Kidney tubule cell (primary cell): ENCODE measurements around the gene TOP3B.

ENCODE experiments used
- DNase-seq: peaks from one replicate; pipeline ENCODE4 v3.0.0-alpha.2; 2018; ENCODE audit warnings: low spot score

TOP3B gene

DNA sequence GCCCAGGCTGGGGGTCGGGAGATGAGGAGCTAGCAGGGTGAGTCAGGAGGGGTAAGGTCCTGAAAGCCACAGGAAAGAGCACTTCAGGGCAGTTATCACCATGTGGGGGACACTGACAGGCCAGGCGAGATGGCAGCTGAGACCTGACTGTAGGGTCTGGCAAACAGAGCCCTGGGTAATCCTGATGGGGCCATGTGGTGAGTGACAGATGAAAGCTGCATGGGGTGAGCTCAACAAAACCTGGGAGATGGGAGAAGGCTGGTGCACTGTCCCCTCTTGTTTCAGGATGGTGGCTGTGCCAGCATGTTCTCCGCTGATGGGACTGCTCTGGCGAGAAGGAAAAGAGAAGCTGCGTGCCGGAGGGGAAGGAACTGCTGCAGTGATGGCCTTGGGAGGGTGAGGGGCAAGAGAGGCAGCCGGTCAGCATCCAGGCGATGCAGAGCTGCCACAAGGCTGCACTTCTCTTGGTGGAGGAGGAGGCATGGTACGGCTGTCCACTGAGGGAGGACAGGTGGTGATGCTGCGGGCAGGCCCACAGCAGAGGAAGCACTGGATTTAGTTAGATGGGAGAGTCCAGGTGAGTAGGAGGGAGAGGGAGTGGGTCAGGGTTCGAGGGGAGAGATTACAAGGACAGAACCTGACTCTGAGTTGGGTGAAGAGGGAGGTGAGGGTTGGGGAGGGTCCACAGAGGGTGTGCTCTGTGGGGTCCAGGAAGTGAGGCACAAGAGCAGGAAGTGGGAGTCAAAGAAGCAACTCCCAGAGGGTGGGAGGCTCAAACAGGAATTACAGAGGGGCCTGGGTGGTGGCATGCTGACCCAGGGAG lies 3.8 kb downstream of the TOP3B start:
- DNase-seq: no peak

GRCh38 chr22:21977814-21978213 lies 4.8 kb downstream of the TOP3B start:
- no peak for DNase-seq

- DNase-seq: no peak
Measured at GRCh38 chr22:21975854-21976345, 6.7 kb downstream of the TOP3B start.

DNA sequence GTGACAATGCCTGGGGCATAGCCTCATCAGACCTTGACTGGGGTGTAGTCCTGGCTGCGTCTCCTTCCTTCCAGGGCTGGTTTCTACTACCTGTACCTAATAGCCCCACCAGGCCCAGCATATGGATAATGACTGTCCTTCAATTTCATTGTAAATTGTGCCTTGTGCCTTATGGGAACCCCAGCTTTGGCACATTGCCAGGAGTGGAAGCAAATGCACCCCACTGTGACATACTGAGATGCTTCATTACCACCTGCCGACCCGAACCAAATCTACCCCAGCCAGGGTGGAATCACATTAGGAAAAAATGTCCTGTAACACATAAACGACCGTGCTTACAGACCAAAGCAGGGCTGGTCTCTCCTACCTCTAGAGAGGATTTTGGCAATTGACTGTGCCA lies 7.3 kb downstream of the TOP3B start:
- no peak for DNase-seq

- no peak for DNase-seq
Measured at GRCh38 chr22:21974058-21974649, 8.4 kb downstream of the TOP3B start.

DNA sequence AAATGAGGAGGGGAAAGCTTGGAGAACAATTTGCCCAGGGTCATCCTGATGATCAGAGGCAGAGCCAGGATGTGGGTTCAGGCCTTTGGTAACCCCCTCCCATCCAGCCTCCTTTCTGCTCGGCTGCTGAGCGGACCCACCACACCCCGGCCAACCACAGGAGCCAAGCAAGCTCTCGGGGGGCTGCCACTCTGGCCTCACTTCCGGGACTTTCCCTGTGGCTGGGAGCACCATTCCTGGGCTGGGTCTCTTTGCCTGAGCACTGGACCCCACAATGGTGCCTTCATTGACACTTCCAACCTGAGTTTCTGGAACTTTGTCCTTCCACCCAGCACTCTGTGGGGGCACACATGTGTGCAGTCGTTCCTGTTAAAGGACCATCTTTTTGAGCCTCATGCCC lies 9.8 kb downstream of the TOP3B start:
- no peak for DNase-seq

- peak; percentile 25 for DNase-seq
Measured at GRCh38 chr22:21972293-21972779, 10.3 kb downstream of the TOP3B start.

GRCh38 chr22:21971858-21972275 lies 10.7 kb downstream of the TOP3B start:
- DNase-seq: no peak

DNA sequence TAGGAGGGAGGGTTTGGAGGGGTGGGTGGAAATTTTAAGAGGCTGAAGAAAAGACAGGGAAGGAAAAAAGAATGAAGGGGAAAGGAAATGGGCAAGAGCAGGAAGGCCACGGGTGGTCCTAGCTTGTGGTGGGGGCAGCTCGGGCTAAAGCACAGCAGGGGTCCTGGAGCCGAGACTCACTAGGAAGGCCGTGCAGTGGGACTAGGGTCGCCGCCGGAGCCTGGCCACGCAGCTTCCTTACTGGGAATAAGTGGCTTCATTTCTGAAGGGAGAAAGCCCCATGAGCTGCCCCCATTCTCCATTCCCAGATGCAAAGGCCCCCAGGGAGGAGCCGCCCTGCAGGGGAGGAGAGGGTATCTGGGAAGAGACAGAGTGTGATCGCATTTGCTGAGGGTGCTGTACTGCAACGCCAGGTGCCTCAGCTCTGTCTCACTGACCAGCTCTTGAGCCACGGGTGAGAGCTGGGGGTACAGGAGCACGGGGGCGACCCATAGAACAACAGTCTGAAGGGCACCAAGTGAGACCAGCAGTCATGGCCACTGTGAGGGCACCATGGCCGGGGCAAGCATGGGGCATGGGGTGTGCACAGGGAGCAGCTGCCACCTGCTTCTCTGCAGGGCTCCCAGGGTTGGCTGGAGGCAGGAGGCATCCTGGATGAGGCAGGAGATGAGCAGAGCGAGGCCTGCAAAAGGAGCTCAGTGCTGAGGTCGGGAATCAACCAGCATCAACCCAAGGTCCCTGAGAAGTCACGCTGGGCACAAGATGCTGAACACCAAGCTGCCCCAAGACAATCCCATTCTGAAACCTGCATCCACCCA lies 11.6 kb downstream of the TOP3B start:
- no peak for DNase-seq

GRCh38 chr22:21970037-21970799 lies 12.4 kb downstream of the TOP3B start:
- no peak for DNase-seq

- no peak for DNase-seq
Measured at GRCh38 chr22:21968452-21969129, 14.0 kb downstream of the TOP3B start.

GRCh38 chr22:21967693-21968271 lies 14.8 kb downstream of the TOP3B start:
- no peak for DNase-seq

DNA sequence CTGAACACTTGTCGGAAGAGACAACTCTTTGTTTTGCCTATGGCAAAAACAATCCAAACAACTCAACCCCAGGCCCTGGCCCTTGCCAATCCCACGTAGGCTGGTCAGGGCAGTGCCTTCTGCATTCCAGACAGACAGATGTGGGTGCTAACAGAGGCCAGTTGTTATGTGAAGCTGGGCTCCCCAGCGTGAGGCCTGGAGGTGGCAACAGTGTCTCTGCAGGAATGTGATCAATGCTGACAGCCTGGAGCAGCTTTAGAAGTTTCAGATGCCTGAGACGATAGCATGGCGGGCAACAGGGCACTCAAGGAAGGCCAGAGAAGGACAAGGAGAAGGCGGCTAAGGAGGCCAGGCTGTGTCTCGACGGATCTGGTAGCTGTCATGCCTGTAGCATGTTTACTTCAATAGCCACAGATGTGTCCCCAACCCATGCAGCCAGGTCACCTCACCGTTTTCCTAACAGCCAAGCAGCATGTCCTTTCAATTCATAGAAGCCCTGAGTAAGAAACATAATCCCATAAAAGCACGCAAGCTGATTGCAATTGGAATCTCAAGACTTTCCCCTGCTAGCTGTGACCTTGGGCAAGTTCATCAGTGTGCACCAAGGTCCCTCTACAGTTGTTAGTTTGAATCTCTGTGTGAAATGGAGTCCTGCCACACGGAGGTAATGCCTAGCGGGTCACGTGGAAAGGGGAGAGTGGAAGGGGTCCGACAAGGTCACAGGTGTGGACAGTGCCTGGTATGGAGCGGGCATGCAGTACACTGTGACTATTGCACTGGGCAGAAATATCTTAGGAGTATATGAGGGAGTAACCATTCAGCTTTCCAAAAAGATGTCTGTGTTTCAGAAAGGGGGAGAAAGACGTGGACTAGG lies 15.7 kb downstream of the TOP3B start:
- no peak for DNase-seq

DNA sequence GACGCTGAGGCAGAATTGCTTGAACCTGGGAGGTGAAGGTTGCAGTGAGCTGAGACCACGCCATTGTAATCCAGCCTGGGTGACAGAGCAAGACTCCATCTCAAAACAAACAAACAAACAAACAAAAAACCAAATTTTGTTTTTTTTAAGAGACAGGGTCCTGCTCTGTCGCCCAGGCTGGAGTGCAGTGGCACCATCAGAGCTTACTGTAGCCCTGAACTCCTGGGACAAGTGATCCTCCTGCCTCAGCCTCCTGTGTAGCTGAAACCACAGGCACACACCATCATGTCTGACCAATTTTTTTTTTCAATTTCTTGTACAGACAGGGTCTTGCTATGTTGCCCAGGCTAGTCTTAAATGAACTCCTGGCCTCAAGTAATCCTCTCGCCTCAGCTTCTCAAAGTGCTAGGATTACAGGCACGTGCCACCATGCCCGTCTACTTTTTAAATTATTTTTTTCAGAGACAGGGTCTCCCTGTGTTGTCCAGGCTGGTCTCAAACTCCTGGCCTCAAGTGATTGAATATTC lies 16.8 kb downstream of the TOP3B start:
- no peak for DNase-seq

DNA sequence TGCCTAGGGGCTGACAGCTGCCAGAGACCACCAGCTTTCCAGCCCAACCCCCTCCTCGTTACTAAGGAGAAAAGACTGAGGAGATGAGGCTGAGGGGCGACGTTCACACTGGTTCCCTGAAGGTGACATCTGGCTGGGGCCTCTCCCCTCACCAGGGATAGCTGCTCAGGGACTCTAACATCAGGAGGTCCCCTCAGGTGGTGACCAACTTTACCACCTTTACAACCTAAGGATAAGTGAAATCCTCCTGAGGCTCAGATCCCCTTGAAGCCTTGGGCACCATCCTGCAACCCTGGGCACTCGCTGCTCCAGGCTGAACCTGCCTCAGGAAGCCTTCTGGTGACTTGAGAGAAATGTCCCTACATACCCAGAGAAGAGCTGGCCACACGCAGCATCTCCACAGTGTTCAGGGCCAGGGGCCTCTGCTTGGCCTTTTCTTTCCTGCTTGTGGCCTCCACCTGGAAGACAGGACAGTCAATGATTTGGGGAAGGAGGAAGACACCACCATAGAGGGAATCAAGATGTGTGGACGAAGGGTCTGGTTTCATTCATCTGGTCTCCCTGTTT lies 17.6 kb downstream of the TOP3B start:
- DNase-seq: no peak

DNA sequence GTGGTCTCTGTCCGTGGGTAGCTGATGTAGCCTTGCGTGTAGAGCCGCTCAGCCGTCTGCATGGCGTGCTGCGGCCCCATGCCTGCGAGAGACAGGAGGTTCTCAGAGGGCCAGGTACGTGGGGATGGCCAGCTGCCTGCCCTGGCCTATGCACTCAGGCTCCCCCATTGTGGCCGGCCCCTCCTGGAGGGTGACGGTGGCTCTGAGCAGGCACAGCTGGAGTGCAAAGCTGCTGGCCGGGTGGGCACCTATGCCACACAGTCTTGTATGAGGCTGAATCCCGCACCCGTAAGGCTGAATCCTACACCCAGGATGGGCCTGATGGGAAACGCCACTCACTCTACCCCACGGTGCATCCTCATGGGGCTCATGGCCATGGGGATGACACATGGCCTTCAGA lies 18.4 kb downstream of the TOP3B start:
- no peak for DNase-seq

DNA sequence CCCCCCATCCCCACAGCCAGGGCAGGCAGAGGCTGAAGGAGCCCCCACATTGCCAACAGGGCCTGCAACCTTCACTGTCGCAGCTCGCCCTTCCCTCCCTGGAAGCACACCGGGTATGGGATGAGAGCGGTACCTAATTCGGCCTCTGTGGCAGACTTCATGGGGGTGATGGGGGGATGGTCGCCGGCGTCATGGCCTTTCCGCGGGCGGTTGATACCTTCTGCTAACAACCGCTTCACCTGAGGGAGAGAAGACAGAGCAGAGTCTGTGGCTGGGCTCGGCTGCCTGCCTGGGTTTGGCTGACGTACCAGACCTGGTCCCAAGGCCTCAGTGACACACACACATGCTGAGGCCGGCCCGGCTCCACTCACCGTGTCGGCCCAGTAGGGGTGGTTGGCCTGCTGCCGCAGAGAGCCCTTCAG lies 18.8 kb downstream of the TOP3B start:
- no peak for DNase-seq

DNA sequence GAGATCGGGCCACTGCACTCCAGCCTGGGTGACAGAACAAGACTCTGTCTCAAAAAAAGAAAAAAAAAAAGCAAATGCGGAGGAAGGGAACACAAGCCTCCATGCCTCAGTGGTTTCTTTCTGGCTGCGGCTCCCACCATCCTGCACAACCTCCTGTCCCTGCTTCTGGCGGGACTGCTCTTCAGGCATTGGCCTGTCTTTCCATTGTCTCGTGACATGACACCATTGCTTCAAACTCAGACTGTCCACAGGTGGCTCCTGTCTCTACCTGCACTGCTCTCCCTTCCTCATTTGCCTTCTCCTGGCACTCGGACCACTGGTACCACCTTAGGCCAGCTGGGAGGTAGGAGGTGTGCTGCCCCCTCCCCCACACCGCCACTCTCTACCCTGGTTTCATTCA lies 19.3 kb downstream of the TOP3B start:
- no peak for DNase-seq

DNA sequence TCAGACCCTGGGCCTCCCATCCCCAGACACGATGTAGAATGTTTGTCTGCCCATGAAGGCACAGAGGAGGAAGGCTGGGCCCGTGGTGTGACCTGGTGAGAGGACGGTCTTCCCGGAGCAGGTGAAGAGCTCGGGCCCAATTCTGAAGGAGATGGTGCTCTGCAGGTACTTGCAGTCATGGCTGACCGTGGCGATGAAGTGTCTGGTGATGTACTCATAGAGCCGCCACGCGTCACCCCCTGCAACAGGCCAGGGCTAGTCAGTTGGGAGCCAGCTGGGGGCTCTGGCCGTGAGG lies 20.0 kb downstream of the TOP3B start:
- no peak for DNase-seq
